Activated CD8-positive, alpha-beta memory T cell treated with anti-CD3 and anti-CD28 coated beads, Interleukin-2, amount 50 U/mL, for 24 hours (primary cell): Measurements from ENCODE around the gene SCRT2.
"Not testable (repeated sequence)": the region's sequence is repeated elsewhere in the genome, so short reads cannot be mapped to it uniquely, and the experiment has no call there.

Experiments
- DNase-seq: peaks from one replicate; pipeline ENCODE4 v3.0.0-alpha.2; 2020; ENCODE audit errors: extremely low read depth

Gene SCRT2

GRCh38 chr20:675453-676314 is at the start of gene SCRT2:
Gene SCRT2, minus strand, starts transcription at chr20:675802. Its CDS starts 201 bp downstream, at chr20:675601.
- no peak for DNase-seq

- DNase-seq = not testable (repeated sequence)
Observed at GRCh38 chr20:724797-725196, 49.2 kb upstream of the SCRT2 start.

- DNase-seq = no peak
Observed at GRCh38 chr20:723756-724155, 48.2 kb upstream of the SCRT2 start.

- DNase-seq = no peak
Observed at GRCh38 chr20:722822-723644, 47.4 kb upstream of the SCRT2 start.

- DNase-seq = no peak
Observed at GRCh38 chr20:721876-722275, 46.3 kb upstream of the SCRT2 start.

- DNase-seq = no peak
Observed at GRCh38 chr20:719816-720215, 44.2 kb upstream of the SCRT2 start.

GRCh38 chr20:719068-719467 is 43.5 kb upstream of the SCRT2 start:
- DNase-seq = no peak

GRCh38 chr20:717832-718231 is 42.2 kb upstream of the SCRT2 start:
- DNase-seq = no peak

- DNase-seq = no peak
Observed at GRCh38 chr20:717271-717670, 41.7 kb upstream of the SCRT2 start.

- DNase-seq = no peak
Observed at GRCh38 chr20:714453-714852, 38.9 kb upstream of the SCRT2 start.

GRCh38 chr20:711576-711975 is 36.0 kb upstream of the SCRT2 start:
- no peak for DNase-seq

- DNase-seq = no peak
Observed at GRCh38 chr20:710780-711450, 35.3 kb upstream of the SCRT2 start.

GRCh38 chr20:709991-710779 is 34.6 kb upstream of the SCRT2 start:
- no peak for DNase-seq

- no peak for DNase-seq
Observed at GRCh38 chr20:709423-709822, 33.8 kb upstream of the SCRT2 start.

- DNase-seq = no peak
Observed at GRCh38 chr20:708956-709355, 33.4 kb upstream of the SCRT2 start.

GRCh38 chr20:707451-708110 is 32.0 kb upstream of the SCRT2 start:
- DNase-seq = no peak

- no peak for DNase-seq
Observed at GRCh38 chr20:706366-706885, 30.8 kb upstream of the SCRT2 start.

GRCh38 chr20:704726-705125 is 29.1 kb upstream of the SCRT2 start:
- no peak for DNase-seq

- DNase-seq = no peak
Observed at GRCh38 chr20:703426-703825, 27.8 kb upstream of the SCRT2 start.

GRCh38 chr20:703006-703405 is 27.4 kb upstream of the SCRT2 start:
- no peak for DNase-seq
